IgD-negative memory B cell (primary cell): ENCODE data around the gene SAAL1. TPM values are rescaled to one million over a fixed set of nuclear protein-coding genes. Genes with fewer than 3 reads are reported as not detected.
A peak's percentile ranks its signal among the peaks of the same experiment; 100 is the strongest.
"Not testable (repeated sequence)": the region's sequence is repeated elsewhere in the genome, so short reads cannot be mapped to it uniquely, and the experiment has no call there.

Experiments used
- H3K27ac Mint-ChIP-seq, 3 donors: one replicate each; pipeline ENCODE4 v1.8.0; 2020 to 2022; ENCODE audit warnings: mild to moderate bottlenecking in 3 of 3, mixed read lengths in 3 of 3, moderate library complexity in 1 of 3
- H3K27me3 Mint-ChIP-seq: one replicate; pipeline ENCODE4 v1.8.0; 2021; ENCODE audit warnings: mixed read lengths
- H3K36me3 Mint-ChIP-seq: one replicate; pipeline ENCODE4 v1.8.0; 2020; ENCODE audit warnings: mild to moderate bottlenecking, mixed read lengths
- H3K4me1 Mint-ChIP-seq, 3 donors: one replicate each; pipeline ENCODE4 v1.8.0; 2020 to 2022; ENCODE audit warnings: mixed read lengths in 3 of 3, mild to moderate bottlenecking in 1 of 3
- H3K4me3 Mint-ChIP-seq, 4 donors: one replicate each; pipeline ENCODE4 v1.8.0; 2020 to 2022; ENCODE audit warnings: mild to moderate bottlenecking in 4 of 4, mixed read lengths in 4 of 4, moderate library complexity in 3 of 4
- H3K9me3 Mint-ChIP-seq, 3 donors: one replicate each; pipeline ENCODE4 v1.8.0; 2020 to 2021; ENCODE audit warnings: mixed read lengths in 3 of 3, mild to moderate bottlenecking in 1 of 3
- polyA plus RNA-seq: library from polyadenylated mRNA; unstranded; fragments of 300-500 nt; fragmentation: Illumina TruSeq; gene quantifications from one replicate; pipeline ENCODE4 v1.2.3, GENCODE V29; 2021

Gene SAAL1, protein sequence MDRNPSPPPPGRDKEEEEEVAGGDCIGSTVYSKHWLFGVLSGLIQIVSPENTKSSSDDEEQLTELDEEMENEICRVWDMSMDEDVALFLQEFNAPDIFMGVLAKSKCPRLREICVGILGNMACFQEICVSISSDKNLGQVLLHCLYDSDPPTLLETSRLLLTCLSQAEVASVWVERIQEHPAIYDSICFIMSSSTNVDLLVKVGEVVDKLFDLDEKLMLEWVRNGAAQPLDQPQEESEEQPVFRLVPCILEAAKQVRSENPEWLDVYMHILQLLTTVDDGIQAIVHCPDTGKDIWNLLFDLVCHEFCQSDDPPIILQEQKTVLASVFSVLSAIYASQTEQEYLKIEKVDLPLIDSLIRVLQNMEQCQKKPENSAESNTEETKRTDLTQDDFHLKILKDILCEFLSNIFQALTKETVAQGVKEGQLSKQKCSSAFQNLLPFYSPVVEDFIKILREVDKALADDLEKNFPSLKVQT
- 13.6 TPM for polyA plus RNA-seq

- peak within 1 kb of the TSS; percentile 90 to 98 (median 95) for H3K4me3 Mint-ChIP-seq
- no peaks in the 10 kb centered on the region for H3K9me3 Mint-ChIP-seq
- peaks cover 2% of the 10 kb centered on the region for H3K27me3 Mint-ChIP-seq
- peaks cover 8% of the 10 kb centered on the region for H3K36me3 Mint-ChIP-seq
- H3K4me1 Mint-ChIP-seq: peaks cover 11 to 24% (median 19%) of the 10 kb centered on the region in 3 donors
- H3K27ac Mint-ChIP-seq: peak within 1 kb of the TSS; percentile 63 to 91 (median 90)
These were observed at the start of gene SAAL1 for GRCh38 chr11:18105802-18106574. Gene SAAL1, minus strand, starts transcription at chr11:18106082. Its CDS starts 41 bp downstream, at chr11:18106041.

- H3K27ac Mint-ChIP-seq: no peak overlapping the region
- no peaks in the 10 kb centered on the region for H3K36me3 Mint-ChIP-seq
- peaks cover 13% of the 10 kb centered on the region for H3K27me3 Mint-ChIP-seq
- no peaks in the 10 kb centered on the region for H3K4me1 Mint-ChIP-seq
- peaks cover 0 to 3% (median 2%) of the 10 kb centered on the region in 3 donors for H3K9me3 Mint-ChIP-seq
- no peak overlapping the region for H3K4me3 Mint-ChIP-seq
These were observed 45.7 kb upstream of the SAAL1 start for GRCh38 chr11:18151581-18151980.

GRCh38 chr11:18145837-18146236 lies 40.0 kb upstream of the SAAL1 start:
- Mint-ChIP-seq H3K9me3 (no peaks in the 10 kb centered on the region), H3K4me3 (no peak overlapping the region), H3K27ac (no peak overlapping the region), H3K36me3 (no peaks in the 10 kb centered on the region), H3K27me3 (peaks cover 21% of the 10 kb centered on the region), H3K4me1 (peaks cover 0 to 6% (median 0%) of the 10 kb centered on the region in 3 donors)

- Mint-ChIP-seq H3K4me1 (peaks cover 0 to 6% (median 0%) of the 10 kb centered on the region in 3 donors), H3K4me3 (no peak overlapping the region), H3K36me3 (no peaks in the 10 kb centered on the region), H3K27ac (no peak overlapping the region), H3K27me3 (peaks cover 15% of the 10 kb centered on the region), H3K9me3 (no peaks in the 10 kb centered on the region)
These were observed 39.1 kb upstream of the SAAL1 start for GRCh38 chr11:18145025-18145424.

DNA sequence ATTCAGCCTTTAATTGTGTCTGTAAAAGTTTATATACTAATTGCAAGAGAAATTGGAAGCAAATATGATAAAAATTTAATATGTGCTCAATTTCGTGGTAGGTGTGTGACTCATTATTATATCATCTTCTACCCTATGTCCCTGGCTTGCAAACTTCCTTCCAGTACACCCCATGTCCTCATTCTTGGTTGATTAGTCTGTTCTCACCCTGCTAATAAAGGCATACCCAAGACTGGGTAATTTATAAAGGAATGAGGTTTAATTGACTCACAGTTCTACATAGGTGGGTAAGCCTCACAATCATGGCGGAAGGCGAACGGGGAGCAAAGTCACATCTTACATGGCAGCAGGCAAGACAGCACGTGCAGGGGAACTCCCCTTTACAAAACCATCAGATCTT lies 38.4 kb upstream of the SAAL1 start:
- Mint-ChIP-seq H3K4me3 (no peak overlapping the region), H3K36me3 (no peaks in the 10 kb centered on the region), H3K4me1 (peaks cover 0 to 6% (median 0%) of the 10 kb centered on the region in 3 donors), H3K27ac (no peak overlapping the region), H3K9me3 (no peaks in the 10 kb centered on the region), H3K27me3 (peaks cover 12% of the 10 kb centered on the region)

DNA sequence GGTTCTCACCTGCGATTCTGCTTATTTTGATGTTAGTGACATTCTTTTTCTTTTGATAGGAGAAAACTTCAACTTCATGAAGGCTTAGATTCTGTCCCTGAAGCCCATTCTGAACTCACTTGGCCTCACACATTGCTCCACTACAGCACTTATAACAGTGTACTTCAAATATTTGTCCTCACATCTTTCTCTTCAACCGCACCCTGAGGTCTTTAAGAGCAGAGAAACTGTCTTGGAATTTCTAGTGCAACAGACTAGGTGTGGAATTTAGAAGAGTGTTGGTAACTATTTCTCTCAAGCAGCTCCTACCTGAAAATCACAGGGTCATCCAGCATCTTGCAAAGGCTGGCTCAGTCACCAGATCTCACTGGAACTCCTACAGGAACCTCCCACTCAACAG lies 34.3 kb upstream of the SAAL1 start:
- Mint-ChIP-seq H3K27me3 (peaks cover 6% of the 10 kb centered on the region), H3K9me3 (no peaks in the 10 kb centered on the region), H3K4me1 (no peaks in the 10 kb centered on the region), H3K27ac (no peak overlapping the region), H3K36me3 (no peaks in the 10 kb centered on the region), H3K4me3 (no peak overlapping the region)

GRCh38 chr11:18137186-18137800 lies 31.4 kb upstream of the SAAL1 start:
- no peak overlapping the region for H3K27ac Mint-ChIP-seq
- H3K36me3 Mint-ChIP-seq: no peaks in the 10 kb centered on the region
- H3K4me3 Mint-ChIP-seq: peak overlapping the region in 1 of 4 donors; percentile 44
- peaks cover 6% of the 10 kb centered on the region for H3K27me3 Mint-ChIP-seq
- H3K9me3 Mint-ChIP-seq: no peaks in the 10 kb centered on the region
- no peaks in the 10 kb centered on the region for H3K4me1 Mint-ChIP-seq

DNA sequence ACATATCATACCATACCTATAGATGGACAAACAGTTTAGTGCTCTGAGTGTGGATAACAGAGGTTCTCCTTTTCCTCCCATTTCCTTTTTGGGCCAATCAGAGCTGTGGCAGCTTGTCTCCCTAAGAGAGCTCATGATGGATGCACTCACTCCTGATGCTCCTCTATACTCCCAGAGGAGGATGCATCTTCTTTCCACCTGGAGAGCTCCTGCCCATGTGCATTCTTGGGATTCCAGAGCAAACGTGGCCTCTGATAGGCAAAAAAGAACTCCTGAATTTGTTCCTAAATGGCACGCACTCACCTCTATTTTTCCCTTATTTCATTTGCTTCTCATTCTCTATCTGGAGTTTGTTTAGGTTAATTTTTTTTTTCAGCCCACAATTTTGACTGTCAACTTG lies 29.4 kb upstream of the SAAL1 start:
- Mint-ChIP-seq H3K4me1 (no peaks in the 10 kb centered on the region), H3K4me3 (no peak overlapping the region), H3K9me3 (peaks cover 0 to 2% (median 0%) of the 10 kb centered on the region in 3 donors), H3K27me3 (peaks cover 4% of the 10 kb centered on the region), H3K36me3 (no peaks in the 10 kb centered on the region), H3K27ac (no peak overlapping the region)

- no peaks in the 10 kb centered on the region for H3K4me1 Mint-ChIP-seq
- peaks cover 14% of the 10 kb centered on the region for H3K27me3 Mint-ChIP-seq
- no peak within 1 kb of the TSS for H3K4me3 Mint-ChIP-seq
- H3K36me3 Mint-ChIP-seq: no peaks in the 10 kb centered on the region
- H3K27ac Mint-ChIP-seq: no peak within 1 kb of the TSS
- H3K9me3 Mint-ChIP-seq: peaks cover 0 to 2% (median 0%) of the 10 kb centered on the region in 3 donors
These were observed 26.5 kb upstream of the SAAL1 start, which contains the start of gene MRGPRX3 for GRCh38 chr11:18132341-18132740. Gene MRGPRX3, plus strand, starts transcription at chr11:18132571. Its CDS starts 4,632 bp downstream, at chr11:18137203.

DNA sequence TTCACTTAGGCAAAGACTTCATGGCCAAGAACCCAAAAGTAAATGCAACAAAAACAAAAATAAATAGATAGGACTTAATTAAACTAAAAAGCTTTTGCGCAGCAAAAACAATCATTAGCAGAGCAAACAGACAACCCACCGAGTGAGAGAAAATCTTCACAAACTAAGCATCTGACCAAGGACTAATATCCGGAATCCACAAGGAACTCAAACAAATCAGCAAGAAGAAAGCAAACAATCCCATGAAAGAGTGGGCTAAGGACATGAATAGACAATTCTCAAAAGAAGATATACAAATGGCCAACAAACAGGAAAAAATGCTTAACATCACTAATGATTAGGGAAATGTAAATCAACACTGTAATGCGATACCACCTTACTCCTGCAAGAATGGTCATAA lies 25.2 kb upstream of the SAAL1 start:
- H3K36me3 Mint-ChIP-seq, H3K27ac Mint-ChIP-seq, H3K4me3 Mint-ChIP-seq, H3K4me1 Mint-ChIP-seq, H3K9me3 Mint-ChIP-seq: not testable (repeated sequence)
- peaks cover 15% of the 10 kb centered on the region for H3K27me3 Mint-ChIP-seq

GRCh38 chr11:18121331-18121828 lies 15.5 kb upstream of the SAAL1 start:
- not testable (repeated sequence) for H3K27me3 Mint-ChIP-seq, H3K36me3 Mint-ChIP-seq, H3K9me3 Mint-ChIP-seq, H3K27ac Mint-ChIP-seq, H3K4me1 Mint-ChIP-seq, H3K4me3 Mint-ChIP-seq

DNA sequence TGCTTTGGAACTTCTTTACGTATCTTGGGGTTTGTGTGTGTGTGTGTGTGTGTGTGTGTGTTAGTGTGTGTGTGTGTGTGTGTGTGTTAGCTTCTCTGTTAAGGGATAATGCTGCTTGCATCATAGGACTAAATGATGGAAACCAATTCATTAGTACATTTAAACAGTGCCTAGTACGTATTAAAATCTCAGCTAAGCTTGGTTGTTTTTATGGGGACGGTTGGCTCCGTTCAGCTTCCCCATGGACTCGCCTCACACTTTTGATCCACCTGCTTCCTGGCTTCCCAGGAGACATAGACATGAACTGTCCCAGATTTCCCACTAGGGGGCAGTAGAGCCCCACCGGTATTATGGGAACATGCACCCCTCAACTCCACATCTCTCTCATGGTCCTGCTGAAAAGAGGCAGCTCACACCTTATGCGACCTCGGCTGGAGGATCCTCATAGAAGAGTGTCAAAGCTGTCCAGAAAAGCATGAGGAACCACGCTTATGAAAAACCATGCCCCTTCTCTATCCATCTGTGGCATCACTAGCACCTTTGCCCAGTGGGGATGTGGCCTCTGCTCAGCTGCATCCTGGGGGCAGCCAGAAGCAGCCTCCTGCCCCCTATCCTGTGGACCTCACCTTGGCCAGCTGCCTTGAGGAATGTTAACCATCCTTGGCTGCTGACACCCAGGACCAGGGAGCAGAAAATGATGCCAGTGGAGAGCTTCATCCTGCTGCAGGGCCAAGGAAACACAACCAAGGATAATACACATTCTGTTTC lies 9.7 kb upstream of the SAAL1 start:
- Mint-ChIP-seq H3K4me3 (no peak overlapping the region), H3K4me1 (peaks cover 0 to 2% (median 0%) of the 10 kb centered on the region in 3 donors), H3K27me3 (peaks cover 5% of the 10 kb centered on the region), H3K27ac (peak overlapping the region in 1 of 3 donors; percentile 32), H3K36me3 (peaks cover 1% of the 10 kb centered on the region), H3K9me3 (no peaks in the 10 kb centered on the region)

DNA sequence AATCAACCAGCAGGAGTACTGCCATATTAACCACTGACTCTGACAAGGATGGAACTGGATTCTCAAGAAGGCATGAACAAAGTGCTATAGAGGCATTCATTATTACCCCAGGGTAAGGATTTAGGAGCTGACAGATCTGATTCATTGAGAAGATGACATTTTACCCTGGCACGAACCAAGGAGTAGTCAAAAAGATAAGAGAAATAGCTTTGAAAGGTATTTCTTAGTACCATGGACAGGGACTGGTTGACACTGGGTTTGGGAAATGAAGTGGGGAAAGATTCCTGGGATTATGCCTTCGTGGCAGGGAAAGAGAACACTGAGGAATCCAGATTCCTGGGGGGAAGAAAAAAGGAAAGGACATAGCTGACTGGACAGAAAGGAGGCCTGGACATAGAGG lies 5.1 kb upstream of the SAAL1 start:
- Mint-ChIP-seq H3K9me3 (no peaks in the 10 kb centered on the region), H3K27ac (peak overlapping the region in 1 of 3 donors; percentile 37), H3K4me1 (peaks cover 0 to 5% (median 4%) of the 10 kb centered on the region in 3 donors), H3K36me3 (no peaks in the 10 kb centered on the region), H3K4me3 (no peak overlapping the region), H3K27me3 (peaks cover 7% of the 10 kb centered on the region)

GRCh38 chr11:18108254-18108653 lies 2.4 kb upstream of the SAAL1 start:
- Mint-ChIP-seq H3K27ac (no peak overlapping the region), H3K27me3 (peaks cover 2% of the 10 kb centered on the region), H3K4me3 (peak overlapping the region in 1 of 4 donors; percentile 52), H3K4me1 (peaks cover 10 to 15% (median 10%) of the 10 kb centered on the region in 3 donors), H3K36me3 (no peaks in the 10 kb centered on the region), H3K9me3 (no peaks in the 10 kb centered on the region)
